Posterior vena cava (tissue), 2 donors: ENCODE measurements around the gene DNAH1. TPM values are rescaled to one million over a fixed set of nuclear protein-coding genes. Genes with fewer than 3 reads are reported as not detected.

Source experiments
- DNase-seq: peaks from one replicate; pipeline ENCODE4 v3.0.0-alpha.2; 2020; ENCODE audit warnings: low spot score
- intact Hi-C, 2 donors: fragments of 100-400 bp; cut with DNase I; formaldehyde crosslinking; loops; one replicate each; pipeline versions ENCODE4 v1.14.1 to v1.14.2; 2022 to 2023
- total RNA-seq, 2 donors: library from RNA; stranded (reverse); fragmentation: NEBNext Ultra II Directional; extraction: Animal tissue kit (Norgen Biotek cat#: 25700); gene quantifications; one replicate each; pipeline ENCODE4 v1.2.1, GENCODE V29; 2021
- donor health status: DM: yes; HTN: yes; CAD: no.
- donor health status: DM: yes; HTN: yes; CAD: no.

Gene DNAH1
- total RNA-seq, 2 donors from 2014 or later: 7.2 to 9.4 TPM

- intact Hi-C loops: no loop called here
- DNase-seq: peak; percentile 75
Observed at GRCh38 chr3:52350416-52350815, 34.3 kb downstream of the DNAH1 start.

- intact Hi-C loops: no loop called here
Observed at GRCh38 chr3:52350981-52351761, 35.1 kb downstream of the DNAH1 start.

GRCh38 chr3:52351762-52352368 is 35.7 kb downstream of the DNAH1 start:
- intact Hi-C loops: no loop called here
- peak; percentile 62 for DNase-seq

More at GRCh38 chr3:52350981-52351761, 35.1 kb downstream of the DNAH1 start:
- peak; percentile 62 for DNase-seq

GRCh38 chr3:52352566-52352965 is 36.4 kb downstream of the DNAH1 start:
- peak; percentile 29 for DNase-seq
- intact Hi-C loops: no loop called here

- DNase-seq: peak; percentile 73
Observed at GRCh38 chr3:52353291-52353855, 37.3 kb downstream of the DNAH1 start.

GRCh38 chr3:52354676-52355075 is 38.6 kb downstream of the DNAH1 start:
- intact Hi-C loops: no loop called here
- DNase-seq: peak; percentile 54

More at GRCh38 chr3:52353291-52353855, 37.3 kb downstream of the DNAH1 start:
- intact Hi-C loops: no loop called here

- DNase-seq: peak; percentile 32
Observed at GRCh38 chr3:52355526-52355925, 39.4 kb downstream of the DNAH1 start.

GRCh38 chr3:52356126-52356525 is 40.0 kb downstream of the DNAH1 start:
- intact Hi-C loops: no loop called here
- DNase-seq: peak; percentile 34

More at GRCh38 chr3:52355526-52355925, 39.4 kb downstream of the DNAH1 start:
- intact Hi-C loops: no loop called here

GRCh38 chr3:52357151-52358080 is 41.3 kb downstream of the DNAH1 start:
- intact Hi-C loops: no loop called here
- peak; percentile 72 for DNase-seq

GRCh38 chr3:52358362-52358940 is 42.3 kb downstream of the DNAH1 start:
- intact Hi-C loops: no loop called here
- DNase-seq: peak; percentile 54

- intact Hi-C loops: no loop called here
- DNase-seq: peak; percentile 63
Observed at GRCh38 chr3:52359116-52359855, 43.2 kb downstream of the DNAH1 start.

- intact Hi-C loops: no loop called here
Observed at GRCh38 chr3:52361011-52361410, 44.9 kb downstream of the DNAH1 start.

GRCh38 chr3:52361454-52361853 is 45.3 kb downstream of the DNAH1 start:
- no peak for DNase-seq
- intact Hi-C loops: no loop called here

More at GRCh38 chr3:52361011-52361410, 44.9 kb downstream of the DNAH1 start:
- no peak for DNase-seq

- no peak for DNase-seq
- intact Hi-C loops: no loop called here
Observed at GRCh38 chr3:52361898-52362297, 45.8 kb downstream of the DNAH1 start.

GRCh38 chr3:52364322-52365035 is 48.4 kb downstream of the DNAH1 start:
- DNase-seq: no peak
- intact Hi-C loops: no loop called here

- no peak for DNase-seq
- intact Hi-C loops: no loop called here
Observed at GRCh38 chr3:52366527-52366926, 50.4 kb downstream of the DNAH1 start.
